ENCODE measurements around the gene TMED8.

DNA sequence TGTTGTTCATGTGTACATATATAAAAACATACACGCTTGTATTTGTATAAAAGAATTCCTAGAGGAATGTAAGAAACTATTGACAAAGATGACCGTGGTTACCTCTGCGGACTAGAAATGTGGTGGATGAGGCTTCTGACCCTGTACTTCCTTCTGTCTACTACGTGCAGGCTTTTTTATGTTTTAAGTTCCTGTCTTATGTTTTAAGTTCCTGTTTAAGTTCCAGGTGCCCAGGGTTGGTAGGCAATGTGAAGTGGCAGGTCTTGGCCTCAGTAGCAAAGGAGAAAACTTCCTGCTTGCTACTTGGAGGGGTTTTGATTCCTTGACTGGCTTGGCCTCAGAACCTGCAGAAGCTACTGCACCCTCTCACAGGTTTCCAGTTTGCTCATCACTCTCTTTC lies 67.8 kb downstream of the TMED8 start:
- no peak for TF ChIP-seq ZNF207 (IDR thresholded peaks at IDR 0.05; ENCODE audit: borderline replicate concordance)
- no peak for TF ChIP-seq POLR2A (IDR thresholded peaks at IDR 0.05; ENCODE audit: low read depth, low read length)
- no peak for TF ChIP-seq SIN3A (IDR thresholded peaks at IDR 0.05; ENCODE audit: low read depth, low read length)
- TF ChIP-seq SMAD1 (IDR thresholded peaks at IDR 0.05; ENCODE audit: low read depth, partially characterized antibody): no peak
- TF ChIP-seq, protein P1, sequence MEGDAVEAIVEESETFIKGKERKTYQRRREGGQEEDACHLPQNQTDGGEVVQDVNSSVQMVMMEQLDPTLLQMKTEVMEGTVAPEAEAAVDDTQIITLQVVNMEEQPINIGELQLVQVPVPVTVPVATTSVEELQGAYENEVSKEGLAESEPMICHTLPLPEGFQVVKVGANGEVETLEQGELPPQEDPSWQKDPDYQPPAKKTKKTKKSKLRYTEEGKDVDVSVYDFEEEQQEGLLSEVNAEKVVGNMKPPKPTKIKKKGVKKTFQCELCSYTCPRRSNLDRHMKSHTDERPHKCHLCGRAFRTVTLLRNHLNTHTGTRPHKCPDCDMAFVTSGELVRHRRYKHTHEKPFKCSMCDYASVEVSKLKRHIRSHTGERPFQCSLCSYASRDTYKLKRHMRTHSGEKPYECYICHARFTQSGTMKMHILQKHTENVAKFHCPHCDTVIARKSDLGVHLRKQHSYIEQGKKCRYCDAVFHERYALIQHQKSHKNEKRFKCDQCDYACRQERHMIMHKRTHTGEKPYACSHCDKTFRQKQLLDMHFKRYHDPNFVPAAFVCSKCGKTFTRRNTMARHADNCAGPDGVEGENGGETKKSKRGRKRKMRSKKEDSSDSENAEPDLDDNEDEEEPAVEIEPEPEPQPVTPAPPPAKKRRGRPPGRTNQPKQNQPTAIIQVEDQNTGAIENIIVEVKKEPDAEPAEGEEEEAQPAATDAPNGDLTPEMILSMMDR (IDR thresholded peaks at IDR 0.05 in 2 of 3, conservative IDR thresholded peaks at IDR 0.05 in 1 of 3; ENCODE audit: control insufficient read depth in 2 of 3, extremely low read depth in 1 of 3, insufficient read depth in 1 of 3, low read depth in 3 of 3, low read length in 3 of 3): no peak
- no peak for TF ChIP-seq RFX5 (IDR thresholded peaks at IDR 0.05; ENCODE audit: low read depth, low read length)
- no peak for TF ChIP-seq HDGF (IDR thresholded peaks at IDR 0.05)
- no peak for TF ChIP-seq NFYA (IDR thresholded peaks at IDR 0.05; ENCODE audit: borderline replicate concordance, low read depth, low read length)
- TF ChIP-seq GATAD2B (conservative IDR thresholded peaks at IDR 0.05; ENCODE audit: low read depth): no peak
